ENCODE data around the gene ZNF431.

Gene ZNF431

GRCh38 chr19:21141787-21142464, at the start of gene ZNF431:
TSS of gene ZNF431 (plus strand) at chr19:21142040. CDS start at chr19:21142184, 144 bp downstream.
- no peaks in the 10 kb centered on the region for H3K27me3 Mint-ChIP-seq
- H3K36me3 Mint-ChIP-seq, result peaks cover 30 to 32% of the 10 kb centered on the region in 2 donors
- DNase-seq (peak; percentile 90), ATAC-seq (replicated peaks) (peak; percentile 100)
- peak within 1 kb of the TSS; percentile 98 for H3K27ac Mint-ChIP-seq
- H3K4me3 Mint-ChIP-seq, result peak within 1 kb of the TSS; percentile 97 to 99
- no peaks in the 10 kb centered on the region for H3K9me3 Mint-ChIP-seq
- peaks cover 16 to 44% of the 10 kb centered on the region in 2 donors for H3K4me1 Mint-ChIP-seq

- Mint-ChIP-seq H3K36me3 (peaks cover 9 to 29% of the 10 kb centered on the region in 2 donors), H3K9me3 (no peaks in the 10 kb centered on the region), H3K27me3 (no peaks in the 10 kb centered on the region), H3K27ac (no peak overlapping the region), H3K4me3 (no peak overlapping the region), H3K4me1 (no peaks in the 10 kb centered on the region)
- no peak for DNase-seq
- ATAC-seq (replicated peaks), result no peak
Observed at GRCh38 chr19:21092109-21092508, 49.7 kb upstream of the ZNF431 start.

- H3K36me3 Mint-ChIP-seq, result peaks cover 17 to 39% of the 10 kb centered on the region in 2 donors
- DNase-seq (no peak), ATAC-seq (replicated peaks) (no peak)
- no peaks in the 10 kb centered on the region for H3K9me3 Mint-ChIP-seq
- H3K27ac Mint-ChIP-seq, result peak overlapping the region; percentile 14
- H3K4me3 Mint-ChIP-seq, result no peak overlapping the region
- H3K27me3 Mint-ChIP-seq, result no peaks in the 10 kb centered on the region
- H3K4me1 Mint-ChIP-seq, result no peaks in the 10 kb centered on the region
Observed at GRCh38 chr19:21094347-21095025, 47.4 kb upstream of the ZNF431 start.

GRCh38 chr19:21098291-21098690, 43.5 kb upstream of the ZNF431 start:
- ATAC-seq (replicated peaks) (no peak), DNase-seq (no peak)
- Mint-ChIP-seq H3K4me1 (no peaks in the 10 kb centered on the region), H3K4me3 (no peak overlapping the region), H3K27ac (no peak overlapping the region), H3K9me3 (no peaks in the 10 kb centered on the region), H3K27me3 (no peaks in the 10 kb centered on the region), H3K36me3 (peaks cover 22 to 35% of the 10 kb centered on the region in 2 donors)

- ATAC-seq (replicated peaks) (no peak), DNase-seq (no peak)
- H3K36me3 Mint-ChIP-seq, result peaks cover 22 to 31% of the 10 kb centered on the region in 2 donors
- no peaks in the 10 kb centered on the region for H3K9me3 Mint-ChIP-seq
- H3K4me3 Mint-ChIP-seq, result no peak overlapping the region
- H3K27ac Mint-ChIP-seq, result no peak overlapping the region
- no peaks in the 10 kb centered on the region for H3K27me3 Mint-ChIP-seq
- H3K4me1 Mint-ChIP-seq, result no peaks in the 10 kb centered on the region
Observed at GRCh38 chr19:21101521-21102242, 40.2 kb upstream of the ZNF431 start.

GRCh38 chr19:21109116-21109515, 32.7 kb upstream of the ZNF431 start:
- H3K36me3 Mint-ChIP-seq, result peaks cover 61 to 70% of the 10 kb centered on the region in 2 donors
- peaks cover 12 to 20% of the 10 kb centered on the region in 2 donors for H3K9me3 Mint-ChIP-seq
- DNase-seq, result no peak
- peaks cover 0 to 5% of the 10 kb centered on the region in 2 donors for H3K4me1 Mint-ChIP-seq
- H3K27ac Mint-ChIP-seq, result no peak overlapping the region
- no peaks in the 10 kb centered on the region for H3K27me3 Mint-ChIP-seq
- ATAC-seq (replicated peaks), result no peak
- no peak overlapping the region for H3K4me3 Mint-ChIP-seq

- DNase-seq (no peak), ATAC-seq (replicated peaks) (no peak)
- H3K9me3 Mint-ChIP-seq, result peaks cover 21 to 26% of the 10 kb centered on the region in 2 donors
- peaks cover 70 to 76% of the 10 kb centered on the region in 2 donors for H3K36me3 Mint-ChIP-seq
- no peak overlapping the region for H3K27ac Mint-ChIP-seq
- no peak overlapping the region for H3K4me3 Mint-ChIP-seq
- H3K27me3 Mint-ChIP-seq, result no peaks in the 10 kb centered on the region
- peaks cover 0 to 5% of the 10 kb centered on the region in 2 donors for H3K4me1 Mint-ChIP-seq
Observed at GRCh38 chr19:21110183-21110582, 31.7 kb upstream of the ZNF431 start.

GRCh38 chr19:21115430-21115829, 26.4 kb upstream of the ZNF431 start:
- Mint-ChIP-seq H3K9me3 (peaks cover 26 to 28% of the 10 kb centered on the region in 2 donors), H3K27ac (no peak overlapping the region), H3K4me3 (no peak overlapping the region), H3K4me1 (peaks cover 0 to 5% of the 10 kb centered on the region in 2 donors), H3K27me3 (no peaks in the 10 kb centered on the region), H3K36me3 (peaks cover 72 to 73% of the 10 kb centered on the region in 2 donors)
- ATAC-seq (replicated peaks) (no peak), DNase-seq (no peak)

GRCh38 chr19:21117041-21117907, 24.6 kb upstream of the ZNF431 start:
- Mint-ChIP-seq H3K27me3 (no peaks in the 10 kb centered on the region), H3K36me3 (peaks cover 56 to 57% of the 10 kb centered on the region in 2 donors), H3K4me1 (peaks cover 0 to 2% of the 10 kb centered on the region in 2 donors), H3K9me3 (peaks cover 20 to 26% of the 10 kb centered on the region in 2 donors), H3K4me3 (no peak overlapping the region), H3K27ac (no peak overlapping the region)
- ATAC-seq (replicated peaks) (no peak), DNase-seq (no peak)

- Mint-ChIP-seq H3K27ac (no peak overlapping the region), H3K27me3 (no peaks in the 10 kb centered on the region), H3K4me3 (no peak overlapping the region), H3K4me1 (no peaks in the 10 kb centered on the region), H3K36me3 (peaks cover 2 to 11% of the 10 kb centered on the region in 2 donors), H3K9me3 (peaks cover 11 to 15% of the 10 kb centered on the region in 2 donors)
- no peak for ATAC-seq (replicated peaks)
- no peak for DNase-seq
Observed at GRCh38 chr19:21126078-21126477, 15.8 kb upstream of the ZNF431 start.

GRCh38 chr19:21127001-21127400, 14.8 kb upstream of the ZNF431 start:
- DNase-seq (no peak), ATAC-seq (replicated peaks) (no peak)
- H3K9me3 Mint-ChIP-seq, result peaks cover 11 to 15% of the 10 kb centered on the region in 2 donors
- peaks cover 2 to 11% of the 10 kb centered on the region in 2 donors for H3K36me3 Mint-ChIP-seq
- no peaks in the 10 kb centered on the region for H3K4me1 Mint-ChIP-seq
- H3K27me3 Mint-ChIP-seq, result no peaks in the 10 kb centered on the region
- H3K4me3 Mint-ChIP-seq, result no peak overlapping the region
- peak overlapping the region; percentile 85 for H3K27ac Mint-ChIP-seq

- no peak overlapping the region for H3K4me3 Mint-ChIP-seq
- no peak for ATAC-seq (replicated peaks)
- peaks cover 0 to 11% of the 10 kb centered on the region in 2 donors for H3K36me3 Mint-ChIP-seq
- peaks cover 11 to 15% of the 10 kb centered on the region in 2 donors for H3K9me3 Mint-ChIP-seq
- H3K4me1 Mint-ChIP-seq, result no peaks in the 10 kb centered on the region
- DNase-seq, result no peak
- H3K27me3 Mint-ChIP-seq, result no peaks in the 10 kb centered on the region
- no peak overlapping the region for H3K27ac Mint-ChIP-seq
Observed at GRCh38 chr19:21127898-21128297, 13.9 kb upstream of the ZNF431 start.

- peaks cover 11 to 15% of the 10 kb centered on the region in 2 donors for H3K9me3 Mint-ChIP-seq
- H3K36me3 Mint-ChIP-seq, result peaks cover 0 to 11% of the 10 kb centered on the region in 2 donors
- no peak overlapping the region for H3K4me3 Mint-ChIP-seq
- H3K27me3 Mint-ChIP-seq, result peaks cover 8 to 10% of the 10 kb centered on the region in 2 donors
- H3K27ac Mint-ChIP-seq, result no peak overlapping the region
- DNase-seq, result no peak
- ATAC-seq (replicated peaks), result no peak
- H3K4me1 Mint-ChIP-seq, result no peaks in the 10 kb centered on the region
Observed at GRCh38 chr19:21128901-21129698, 12.7 kb upstream of the ZNF431 start.

Measured in stimulated activated naive B cell treated with anti-CD40 and anti-IgM and Interleukin-4, amounts not matched to agents 10 μg/mL and 1 μg/mL and 100 μg/mL, for 72 hours (primary cell).